Activated CD4-positive, alpha-beta T cell treated with anti-CD3 and anti-CD28 coated beads, Interleukin-2, amount 50 U/mL, for 48 hours (primary cell): Measurements from ENCODE around the gene TSPO2.
"Not testable (repeated sequence)": the region's sequence is repeated elsewhere in the genome, so short reads cannot be mapped to it uniquely, and the experiment has no call there.

Experiments used
- DNase-seq, 2 experiments: peaks; one replicate each; pipeline ENCODE4 v3.0.0-alpha.2; 2020

The TSPO2 gene

GRCh38 chr6:41042226-41043055 is at the start of gene TSPO2:
TSS of gene TSPO2 (plus strand) at chr6:41042467. CDS start at chr6:41042986, 519 bp downstream.
- DNase-seq, result no peak

- DNase-seq, result no peak
Measured at GRCh38 chr6:40992746-40993145, 49.5 kb upstream of the TSPO2 start.

- DNase-seq, result no peak
Measured at GRCh38 chr6:40996591-40997233, 45.6 kb upstream of the TSPO2 start.

GRCh38 chr6:40997234-40997957 is 44.9 kb upstream of the TSPO2 start:
- DNase-seq, result no peak

- DNase-seq, result no peak
Measured at GRCh38 chr6:40998661-40999060, 43.6 kb upstream of the TSPO2 start.

GRCh38 chr6:40999569-40999968 is 42.7 kb upstream of the TSPO2 start:
- peak; percentile 4 to 6 for DNase-seq

GRCh38 chr6:41000248-41000647 is 42.0 kb upstream of the TSPO2 start:
- no peak for DNase-seq

GRCh38 chr6:41002168-41002567 is 40.1 kb upstream of the TSPO2 start:
- no peak for DNase-seq

GRCh38 chr6:41006217-41006616 is 36.0 kb upstream of the TSPO2 start:
- DNase-seq, result peak; percentile 40 to 61

- DNase-seq, result not testable (repeated sequence)
Measured at GRCh38 chr6:41006980-41007379, 35.3 kb upstream of the TSPO2 start.

GRCh38 chr6:41008011-41008410 is 34.3 kb upstream of the TSPO2 start:
- no peak for DNase-seq

GRCh38 chr6:41009669-41010068 is 32.6 kb upstream of the TSPO2 start:
- DNase-seq, result no peak

- no peak for DNase-seq
Measured at GRCh38 chr6:41011673-41012072, 30.6 kb upstream of the TSPO2 start.

GRCh38 chr6:41013466-41014153 is 28.7 kb upstream of the TSPO2 start:
- no peak for DNase-seq

- no peak for DNase-seq
Measured at GRCh38 chr6:41014780-41015179, 27.5 kb upstream of the TSPO2 start.

- DNase-seq, result not testable (repeated sequence)
Measured at GRCh38 chr6:41015860-41016259, 26.4 kb upstream of the TSPO2 start.

- no peak for DNase-seq
Measured at GRCh38 chr6:41017663-41018062, 24.6 kb upstream of the TSPO2 start.

- no peak for DNase-seq
Measured at GRCh38 chr6:41021832-41022231, 20.4 kb upstream of the TSPO2 start.

GRCh38 chr6:41022294-41022693 is 20.0 kb upstream of the TSPO2 start:
- DNase-seq, result no peak

GRCh38 chr6:41023114-41023513 is 19.2 kb upstream of the TSPO2 start:
- no peak for DNase-seq

- DNase-seq, result no peak
Measured at GRCh38 chr6:41025966-41026530, 16.2 kb upstream of the TSPO2 start.

- no peak for DNase-seq
Measured at GRCh38 chr6:41027241-41027640, 15.0 kb upstream of the TSPO2 start.
